ENCODE measurements around the gene LRRC28. TPM values are rescaled to one million over a fixed set of nuclear protein-coding genes. Genes with fewer than 3 reads are reported as not detected.

The LRRC28 gene
- total and polyA plus RNA-seq, 10 of the 15 experiments (the other 5 are each of a cell fraction or from before 2014, with no cell fraction given), result 21.3 to 54.9 (median 27.7) TPM

DNA sequence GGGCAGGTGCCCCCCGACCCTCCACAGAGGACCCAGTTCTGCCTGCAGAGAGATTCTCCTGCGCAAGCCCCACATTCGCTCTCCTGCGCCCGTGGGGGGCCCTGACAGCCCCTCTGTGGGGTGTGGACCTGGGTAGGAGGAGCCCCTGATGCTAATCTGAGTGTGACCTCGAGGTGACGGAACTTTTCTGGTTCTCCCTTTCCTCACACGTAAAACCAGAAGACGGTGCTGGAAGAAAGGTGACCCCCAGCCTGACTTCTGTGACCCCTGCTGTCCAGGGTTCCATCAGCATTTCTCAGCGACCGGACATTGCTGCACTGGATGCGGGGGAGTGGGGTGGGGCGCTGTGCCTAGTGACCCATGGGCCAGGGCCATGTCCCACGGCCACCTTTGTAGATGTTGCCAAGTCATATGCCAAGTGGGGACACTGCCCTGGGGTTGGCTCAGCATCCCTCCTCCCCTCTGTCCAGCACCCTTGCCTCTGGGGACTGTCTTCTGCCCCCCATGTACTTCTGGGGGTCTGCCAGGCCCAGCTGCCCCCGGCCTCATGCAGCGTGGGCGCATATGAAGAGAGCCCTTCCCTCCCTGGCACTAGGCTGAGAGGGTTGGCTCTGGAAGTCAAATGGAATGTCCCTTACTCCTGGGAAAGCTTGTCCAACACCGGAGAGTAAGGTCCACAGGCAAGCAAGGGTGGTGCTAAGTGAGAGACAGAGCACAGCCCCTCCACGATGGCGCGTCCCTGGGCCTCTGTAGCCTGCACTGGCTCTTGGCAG, 185.4 kb downstream of the LRRC28 start:
- BruUV-seq (replicated peaks), result no TSS peak
- no peak for FAIRE-seq
- Histone ChIP-seq H3K36me3 (ENCODE audit: control insufficient read depth in 2 of 2, insufficient read depth in 2 of 2, low read length in 1 of 2) (no peaks in the 10 kb centered on the region), H4K20me1 (ENCODE audit: control insufficient read depth, insufficient read depth) (no peaks in the 10 kb centered on the region), H3K9me3 (replicated peaks; ENCODE audit: control insufficient read depth, insufficient read depth, low read length) (no peaks in the 10 kb centered on the region), H3K9ac (ENCODE audit: control insufficient read depth, insufficient read depth, low read length) (no peak overlapping the region), H3K4me3 (no peak overlapping the region), H3K79me2 (ENCODE audit: control insufficient read depth, insufficient read depth, low read length) (no peaks in the 10 kb centered on the region), H3K4me2 (ENCODE audit: control insufficient read depth, insufficient read depth) (no peak overlapping the region), H3K4me1 (ENCODE audit: control insufficient read depth, insufficient read depth, low read length) (peaks cover 25% of the 10 kb centered on the region), H3K27ac (ENCODE audit: control insufficient read depth, insufficient read depth) (no peak overlapping the region), H3K27me3 (replicated peaks in 1 of 2; ENCODE audit: control insufficient read depth in 2 of 2, insufficient read depth in 2 of 2, low read length in 1 of 2) (peaks cover 0 to 1% of the 10 kb centered on the region in 2 experiments; a peak in 1 of 4 replicates), H2AFZ (ENCODE audit: control insufficient read depth, low read depth, low read length) (no peak overlapping the region)
- intact Hi-C loops (cut with micrococcal nuclease; ENCODE audit: unreplicated experiment), result no loop called here
- ATAC-seq, result no peak
- TF ChIP-seq ZBED1 (IDR thresholded peaks at IDR 0.05; ENCODE audit: borderline replicate concordance), result no peak
- TF ChIP-seq TCF3 (IDR thresholded peaks at IDR 0.05; ENCODE audit: borderline replicate concordance, insufficient read depth, low read depth, low read length), result no peak
- TF ChIP-seq MLLT1 (IDR thresholded peaks at IDR 0.05), result no peak
- no peak for TF ChIP-seq PAX8 (IDR thresholded peaks at IDR 0.05)
- no peak for TF ChIP-seq PAX5 (IDR thresholded peaks at IDR 0.05; ENCODE audit: borderline replicate concordance, low read depth, low read length)
- no peak for TF ChIP-seq SKIL (IDR thresholded peaks at IDR 0.05; ENCODE audit: low read depth, poor library complexity, severe bottlenecking)
- no peak for TF ChIP-seq SMC3 (IDR thresholded peaks at IDR 0.05; ENCODE audit: borderline replicate concordance, low read length)
- TF ChIP-seq IRF3 (IDR thresholded peaks at IDR 0.05), result no peak
- in situ Hi-C loops (cut with MboI), result no loop called here
- ChIA-PET SMC1A (ENCODE audit: uncharacterized antibody, unreplicated experiment) (no interaction called here), POLR2A (no interaction called here), CTCF (interaction anchor here (0.6 kb wide), 1 partner anchor 222 kb away, joined by 3 read pairs; no protein-coding TSS in a partner anchor), RAD21 (ENCODE audit: unreplicated experiment) (no interaction called here)
- WGBS (ENCODE audit: insufficient coverage, insufficient replicate concordance, low lambda C conversion rate, missing lambda C conversion rate), result 78% methylated on average over 20 of the region's 21 CpGs
- no peak for DNase-seq (ENCODE audit: low read depth, low spot score)
